SK-MEL-5 (cell line): ENCODE results near the gene ABCC1. TPM values are rescaled to one million over a fixed set of nuclear protein-coding genes. Genes with fewer than 3 reads are reported as not detected.

Source experiments
- DNase-seq: peaks from one replicate; pipeline ENCODE4 v3.0.0-alpha.2; 2016; ENCODE audit warnings: low read depth, low spot score
- in situ Hi-C: cut with HindIII; loops from 2 replicates; pipeline ENCODE4 v1.10.0; 2016; ENCODE audit warnings: low sequenced_read_pairs, high pct_unique_total_duplicates, low pct_unique_long_range_greater_than_20kb
- total RNA-seq: library from RNA; depleted of rRNA; stranded (reverse); fragments of >200 nt; shearing (Covaris generic); gene quantifications from 2 replicates; pipeline ENCODE4 v1.2.3, GENCODE V29; 2014

ABCC1 gene
- total RNA-seq, 1 experiment from 2014 or later = 7.2 TPM

DNA sequence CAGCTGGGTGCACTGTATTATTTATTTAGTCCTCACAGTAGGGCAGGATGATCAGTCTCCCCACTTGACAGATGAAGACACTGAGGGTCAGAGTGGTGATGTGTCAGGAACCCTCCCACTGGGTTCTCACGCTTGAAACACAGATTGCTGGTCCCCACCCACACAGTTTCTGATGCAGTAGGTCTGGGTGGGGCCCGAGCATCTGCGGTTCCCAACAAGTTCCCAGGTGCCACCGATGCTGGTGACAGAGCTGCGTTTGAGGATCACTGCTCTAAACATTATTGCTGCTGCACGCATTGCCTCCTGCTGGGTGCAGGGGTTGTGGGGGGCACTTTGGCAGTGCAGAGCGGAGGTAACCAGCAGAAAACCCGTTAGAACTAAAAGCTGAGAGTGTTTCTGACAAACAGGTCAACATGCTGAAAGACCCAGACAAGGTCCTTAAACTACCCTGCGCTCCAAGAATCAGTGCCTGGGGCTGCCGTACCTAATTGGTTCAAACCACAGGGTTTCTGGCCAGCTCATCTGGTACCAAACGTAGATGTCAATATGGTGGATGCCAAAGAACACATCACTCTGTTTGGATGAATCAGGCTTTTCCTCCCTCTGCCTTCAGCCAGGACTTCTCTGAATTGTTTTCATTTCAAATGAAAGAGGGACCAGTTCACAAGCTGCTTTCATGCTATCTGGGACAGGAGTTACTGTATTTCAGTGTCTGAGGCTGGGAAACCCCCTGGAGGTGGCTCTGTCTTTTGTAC lies 76.0 kb downstream of the ABCC1 start:
- in situ Hi-C loops = no loop called here
- no peak for DNase-seq

DNA sequence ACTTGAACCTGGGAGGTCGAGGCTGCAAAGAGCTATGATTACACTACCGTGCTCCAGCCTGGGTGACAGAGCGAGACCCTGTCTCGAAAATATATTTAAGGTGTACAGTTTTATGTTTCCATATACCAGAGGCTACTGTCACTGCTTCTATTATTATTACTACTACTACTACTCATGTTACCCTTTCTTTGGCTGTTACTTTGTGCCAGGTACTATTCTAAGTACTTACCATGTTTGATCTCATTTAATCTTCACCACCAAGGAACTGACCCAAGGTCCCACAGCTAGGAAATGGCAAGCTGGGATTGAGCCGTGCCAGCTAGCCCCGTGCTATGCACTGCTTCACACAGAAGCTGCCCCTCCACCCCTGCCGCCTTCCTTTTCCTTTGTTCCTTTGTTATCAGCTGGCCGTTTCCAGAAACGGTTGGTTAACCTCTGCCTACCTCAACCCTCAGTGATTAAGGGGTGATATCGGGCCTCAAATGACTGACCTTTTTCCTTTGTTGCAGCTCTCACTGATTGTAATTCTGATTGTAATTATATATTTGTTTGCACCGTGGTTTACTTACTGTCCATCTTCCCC lies 78.4 kb downstream of the ABCC1 start:
- DNase-seq = no peak
- in situ Hi-C loops = no loop called here

DNA sequence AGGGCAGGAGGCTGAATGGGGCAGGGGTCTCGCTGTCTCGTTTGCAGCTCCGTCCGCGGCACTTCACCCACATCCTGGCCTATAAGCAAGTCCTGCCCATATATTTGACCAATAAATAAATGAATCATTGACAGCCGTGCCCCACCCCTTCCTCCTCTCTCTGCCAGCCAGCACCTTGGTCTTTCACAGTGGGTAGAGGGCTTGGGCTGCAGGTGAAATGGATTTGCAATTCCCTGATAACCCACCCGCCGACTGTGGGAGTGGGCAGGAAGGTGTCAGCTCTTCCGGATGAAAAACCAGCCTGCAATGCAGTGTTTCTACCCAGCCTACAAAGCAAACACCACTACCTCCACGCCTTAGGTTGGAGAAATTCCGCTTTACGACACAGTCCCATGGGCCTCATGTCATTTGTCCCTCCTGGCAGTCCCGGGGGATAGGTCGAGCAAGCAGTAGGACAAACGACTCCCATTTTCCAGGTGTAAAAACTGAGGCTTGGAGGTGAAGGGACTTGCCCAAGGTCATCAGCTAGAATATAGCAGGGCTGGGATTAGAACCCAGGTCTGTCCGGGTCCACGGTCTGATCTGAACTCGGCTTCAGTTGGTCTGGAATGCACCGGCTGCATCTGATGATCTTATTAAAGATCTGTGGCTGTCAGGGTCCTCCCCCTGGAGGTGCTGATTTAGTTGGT lies 79.0 kb downstream of the ABCC1 start:
- no peak for DNase-seq
- in situ Hi-C loops = no loop called here

DNA sequence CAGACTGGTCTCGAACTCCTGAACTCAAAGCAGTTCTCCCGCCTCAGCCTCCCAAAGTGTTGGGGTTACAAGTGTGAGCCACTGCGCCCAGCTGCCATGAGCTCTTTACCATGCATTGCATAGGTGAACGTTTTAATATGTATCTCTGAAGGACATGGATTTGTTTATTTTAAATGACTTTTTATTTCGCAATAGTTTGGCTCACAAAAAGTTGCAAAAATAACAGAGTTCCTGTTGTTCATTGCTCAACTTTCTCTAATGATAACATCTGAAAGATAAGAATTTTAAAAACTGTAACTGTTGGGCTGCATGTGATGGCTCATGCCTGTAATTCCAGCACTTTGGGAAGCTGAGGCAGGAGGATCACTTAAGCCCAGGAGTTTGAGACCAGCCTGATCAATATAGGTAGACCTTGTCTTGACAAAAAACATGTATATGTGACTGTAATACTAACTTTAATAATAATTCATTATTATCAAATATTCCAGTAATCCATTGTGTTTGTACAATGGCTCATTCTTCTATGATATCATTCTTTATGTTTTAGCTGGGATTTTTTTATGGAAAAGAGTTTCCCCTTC lies 80.1 kb downstream of the ABCC1 start:
- in situ Hi-C loops = no loop called here
- no peak for DNase-seq

DNA sequence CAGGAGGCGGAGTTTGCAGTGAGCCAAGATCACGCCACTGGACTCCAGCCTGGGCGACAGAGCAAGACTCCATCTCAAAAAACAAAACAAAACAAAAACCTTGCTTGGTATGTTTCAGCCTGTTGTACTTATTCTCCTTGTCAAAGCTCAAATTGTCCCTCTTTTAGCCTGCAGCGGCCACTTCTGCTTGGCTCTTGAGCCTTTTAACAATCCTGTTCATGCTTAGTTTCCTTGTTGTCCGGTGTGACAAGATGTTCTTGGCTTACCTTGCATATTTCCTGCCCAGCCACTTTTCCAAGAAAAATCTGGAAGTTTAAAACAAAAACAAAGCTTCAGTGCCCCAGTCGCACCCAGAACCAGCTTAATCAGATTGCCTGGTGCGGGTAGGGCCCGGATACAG lies 81.0 kb downstream of the ABCC1 start:
- DNase-seq = no peak
- in situ Hi-C loops = no loop called here

DNA sequence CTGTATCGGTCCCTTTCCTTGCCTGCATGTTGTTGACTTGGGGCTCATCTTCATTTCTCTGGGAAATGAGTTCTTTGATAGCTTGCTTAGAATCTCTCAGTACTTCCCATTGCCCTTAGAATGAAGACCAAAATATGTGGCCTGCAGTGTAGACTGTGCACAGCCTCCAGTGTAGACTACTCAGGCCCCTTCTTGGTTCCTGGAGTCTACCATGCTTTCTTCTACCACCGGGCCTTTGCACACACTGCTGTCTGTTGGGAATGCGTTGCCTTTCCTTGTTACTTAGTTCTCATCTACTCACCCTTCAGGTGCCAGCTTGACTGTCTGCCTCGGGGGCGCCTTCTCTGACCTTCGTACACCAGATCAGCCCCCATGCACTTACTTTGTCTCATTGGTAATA lies 82.0 kb downstream of the ABCC1 start:
- DNase-seq = no peak
- in situ Hi-C loops = no loop called here

DNA sequence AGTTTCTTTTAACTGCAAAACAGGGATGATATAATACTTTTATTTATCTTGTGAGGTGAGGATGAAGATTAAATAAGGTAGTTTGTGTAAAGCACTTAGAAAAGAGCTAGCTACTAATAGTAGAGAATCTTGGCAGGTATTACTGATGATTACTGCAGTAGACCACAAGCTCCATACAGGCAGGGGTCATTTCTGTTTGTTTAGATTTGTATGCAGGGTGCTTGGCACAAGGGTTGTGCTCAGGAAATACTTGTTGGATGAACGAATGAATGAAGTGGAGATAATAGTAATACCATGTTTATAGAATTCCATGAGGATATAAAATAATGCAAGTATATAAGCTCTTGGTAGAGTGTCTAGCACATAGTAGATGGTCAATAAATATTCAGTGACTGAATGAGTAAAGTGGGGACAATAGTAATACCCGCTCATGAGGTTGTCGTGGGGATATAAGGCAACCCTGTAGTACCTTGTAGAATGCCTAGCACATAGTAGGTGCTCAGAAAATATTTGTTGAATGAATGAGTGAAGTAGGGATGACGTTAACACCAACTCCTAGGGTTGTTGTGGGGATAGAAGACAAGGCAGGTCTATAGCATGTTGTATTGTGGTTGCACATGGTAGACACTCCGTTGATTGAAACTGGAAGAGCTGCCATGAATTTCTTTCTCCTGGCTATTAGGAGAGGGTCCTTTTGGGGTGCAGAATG lies 83.0 kb downstream of the ABCC1 start:
- no peak for DNase-seq
- in situ Hi-C loops = no loop called here

GRCh38 chr16:16033208-16033717 lies 83.8 kb downstream of the ABCC1 start:
- in situ Hi-C loops = no loop called here
- DNase-seq = no peak

DNA sequence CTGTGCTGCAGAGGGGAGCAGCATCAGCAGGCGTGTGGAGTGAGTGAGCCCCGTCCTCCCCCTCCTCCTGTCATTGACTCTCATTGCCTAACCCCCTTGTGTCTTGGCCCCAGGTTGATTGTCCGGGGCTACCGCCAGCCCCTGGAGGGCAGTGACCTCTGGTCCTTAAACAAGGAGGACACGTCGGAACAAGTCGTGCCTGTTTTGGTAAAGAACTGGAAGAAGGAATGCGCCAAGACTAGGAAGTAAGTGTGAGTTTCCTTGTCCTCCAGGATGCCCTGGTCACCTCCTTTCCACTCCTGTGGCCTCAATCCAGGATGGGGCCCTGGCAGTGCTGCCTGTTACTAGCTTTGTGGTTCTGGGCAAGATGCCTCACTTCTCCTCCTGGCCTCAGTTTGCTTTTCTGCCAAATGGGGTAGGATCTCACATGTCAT lies 87.0 kb downstream of the ABCC1 start:
- in situ Hi-C loops = no loop called here
- DNase-seq = no peak

DNA sequence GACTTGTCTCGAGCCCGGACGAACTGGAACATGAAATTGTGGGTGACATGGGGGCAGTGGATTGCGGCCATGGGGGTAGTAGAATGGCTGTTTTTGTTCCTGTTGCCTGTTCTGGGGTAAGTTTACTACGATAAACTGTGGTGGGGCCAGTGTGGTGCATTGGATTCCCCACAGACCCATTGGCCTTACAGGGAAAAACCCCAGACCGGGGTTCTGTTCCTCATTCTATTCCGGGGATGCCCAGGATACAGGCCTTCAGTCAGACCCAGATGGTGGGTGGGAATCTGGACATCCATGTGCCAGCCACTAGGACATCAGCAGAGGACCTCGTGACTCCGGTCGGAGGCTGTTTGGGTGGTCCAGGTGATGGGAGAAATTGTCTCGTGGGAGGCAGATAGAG lies 88.1 kb downstream of the ABCC1 start:
- no peak for DNase-seq
- in situ Hi-C loops = no loop called here

DNA sequence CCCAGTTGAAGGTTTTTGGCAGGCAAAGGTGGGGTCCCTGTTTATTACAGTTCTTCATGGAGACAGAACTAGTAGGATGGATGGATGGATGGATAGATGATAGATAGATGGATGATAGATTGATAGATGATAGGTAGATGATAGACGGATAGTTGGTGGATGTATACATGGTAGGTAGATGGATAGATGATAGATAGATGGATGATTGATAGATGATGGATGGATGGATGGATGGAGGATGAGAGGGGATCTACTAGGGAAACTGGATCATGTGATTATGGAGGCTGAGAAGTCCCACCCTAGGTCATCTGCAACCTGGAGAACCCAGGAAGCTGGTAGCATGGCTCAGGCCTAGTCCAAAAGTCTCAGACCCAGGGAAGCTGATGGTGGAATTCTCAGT lies 88.6 kb downstream of the ABCC1 start:
- in situ Hi-C loops = no loop called here
- no peak for DNase-seq

- in situ Hi-C loops = no loop called here
- DNase-seq = no peak
These were observed 89.5 kb downstream of the ABCC1 start for GRCh38 chr16:16038950-16039349.

DNA sequence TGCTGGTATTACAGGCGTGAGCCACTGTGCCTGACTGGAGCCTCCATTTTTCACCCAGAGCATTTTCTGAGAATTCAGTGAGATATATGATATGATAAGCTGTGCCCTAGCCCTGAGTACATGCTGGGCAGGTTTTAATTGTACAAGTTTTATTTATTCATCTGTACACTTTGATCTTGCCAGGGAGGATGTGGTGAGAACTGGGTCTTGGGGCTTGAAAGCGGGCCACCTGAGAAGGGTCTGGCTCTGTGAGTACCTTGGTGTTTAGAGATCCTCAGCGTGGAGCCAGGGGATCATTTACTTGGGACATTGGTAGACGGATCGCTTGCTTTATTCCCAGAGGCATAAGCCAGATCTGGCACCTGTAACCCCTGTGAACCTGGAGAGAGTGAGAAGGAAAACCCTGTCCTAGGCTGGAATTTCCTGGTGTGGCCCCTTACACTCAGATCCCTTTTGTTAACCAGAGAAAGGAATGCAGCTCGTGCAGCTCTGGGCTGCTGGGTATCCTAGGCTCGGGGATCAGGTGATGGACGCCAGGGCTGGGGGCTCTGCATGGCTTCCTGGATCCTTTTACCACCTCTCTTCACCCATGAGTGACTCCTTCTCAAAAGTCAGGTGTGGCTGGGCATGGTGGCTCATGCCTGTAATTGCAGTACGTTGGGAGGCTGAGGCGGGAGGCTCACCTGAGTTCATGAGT lies 91.9 kb downstream of the ABCC1 start:
- in situ Hi-C loops = no loop called here
- DNase-seq = no peak

GRCh38 chr16:16042076-16042475 lies 92.7 kb downstream of the ABCC1 start:
- in situ Hi-C loops = no loop called here
- DNase-seq = no peak

DNA sequence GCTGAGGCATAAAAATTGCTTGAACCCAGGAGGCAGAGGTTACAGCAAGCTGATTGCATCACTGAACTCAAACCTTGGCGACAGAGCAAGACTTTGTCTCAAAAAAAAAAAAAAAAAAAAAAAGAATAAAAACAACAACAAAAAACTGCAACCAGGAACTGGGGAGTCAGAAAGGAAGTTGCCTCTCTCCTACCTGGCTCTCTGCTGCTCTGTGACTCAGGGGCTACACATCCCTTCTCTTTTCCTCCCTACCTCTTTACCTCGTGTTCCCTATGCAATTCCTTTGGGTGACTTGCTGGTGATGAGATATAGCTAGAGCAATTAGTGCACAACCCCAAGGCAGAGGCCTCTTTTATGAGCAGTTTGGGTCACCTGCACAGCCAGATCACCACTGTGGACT lies 95.9 kb downstream of the ABCC1 start:
- in situ Hi-C loops = no loop called here
- DNase-seq = no peak

DNA sequence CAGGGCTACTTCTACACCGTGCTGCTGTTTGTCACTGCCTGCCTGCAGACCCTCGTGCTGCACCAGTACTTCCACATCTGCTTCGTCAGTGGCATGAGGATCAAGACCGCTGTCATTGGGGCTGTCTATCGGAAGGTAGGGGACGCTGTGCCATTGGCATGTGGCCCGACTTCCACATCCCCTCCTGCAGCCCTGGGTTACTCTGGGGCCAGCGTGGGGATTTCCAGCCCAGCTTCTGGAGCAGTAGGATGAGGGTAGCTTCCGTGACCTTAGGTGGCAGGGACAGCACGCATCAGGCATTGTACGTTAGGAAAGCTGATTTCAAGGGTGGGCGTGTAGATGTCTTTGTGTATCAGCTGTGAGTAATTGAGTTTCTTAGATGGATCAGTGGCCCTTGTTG lies 96.5 kb downstream of the ABCC1 start:
- peak; percentile 49 for DNase-seq
- in situ Hi-C loops = no loop called here

DNA sequence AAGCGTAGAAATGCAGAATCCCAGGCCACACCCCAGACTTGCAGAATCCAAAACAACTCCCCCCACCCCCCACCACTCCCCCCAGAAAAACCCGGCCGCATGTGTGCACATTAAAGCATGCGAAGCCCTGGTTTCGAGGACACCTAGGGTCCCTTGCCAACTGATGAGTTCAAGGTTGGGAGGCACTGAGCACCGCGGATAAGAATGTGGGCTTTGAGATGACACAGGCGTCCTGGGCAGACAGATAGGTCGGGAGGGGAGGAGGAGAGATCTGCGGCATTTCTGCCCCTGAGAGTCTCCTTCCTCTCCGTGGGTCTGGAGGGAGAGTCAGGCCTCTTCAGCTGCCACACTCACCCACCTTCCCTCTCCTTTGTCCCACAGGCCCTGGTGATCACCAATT lies 98.3 kb downstream of the ABCC1 start:
- in situ Hi-C loops = no loop called here
- DNase-seq = no peak
